Measurements from ENCODE around the gene LYSMD1.

GRCh38 chr1:151176514-151177045 lies 10.9 kb upstream of the LYSMD1 start:
- TF ChIP-seq CTCF (IDR thresholded peaks at IDR 0.05 in 4 of 5, conservative IDR thresholded peaks at IDR 0.05 in 1 of 5) (no peak), POLR2A (IDR thresholded peaks at IDR 0.05) (no peak)
